Esophagus muscularis mucosa (tissue), 4 donors: ENCODE measurements around the gene SRD5A1.

Experiments used
- EP300 ChIP-seq: sonication (generic); formaldehyde crosslinking; IDR thresholded peaks from one replicate; pipeline ENCODE4 v1.6.1; 2017; ENCODE audit warnings: antibody characterized with exemption
- POLR2A ChIP-seq: fragments of 450-650 bp; IDR thresholded peaks from one replicate; pipeline ENCODE4 v1.6.1; 2017; ENCODE audit warnings: antibody characterized with exemption, moderate library complexity, mild to moderate bottlenecking, low read depth
- POLR2AphosphoS5 ChIP-seq, 2 donors: sonication (generic); formaldehyde crosslinking; IDR thresholded peaks; one replicate each; pipeline ENCODE4 v1.6.1; 2017; ENCODE audit warnings: antibody characterized with exemption in 2 of 2
- TF ChIP-seq, protein P1 (sequence below), 3 experiments: fragments of 200-600 bp in 2 of 3; fragments of 450-650 bp in 1 of 3; sonication (generic) in 2 of 3; IDR thresholded peaks; one replicate each; pipeline ENCODE4 v1.5.1; 2017 to 2019; ENCODE audit warnings: antibody characterized with exemption in 3 of 3, mild to moderate bottlenecking in 2 of 3, moderate library complexity in 1 of 3

DNA sequence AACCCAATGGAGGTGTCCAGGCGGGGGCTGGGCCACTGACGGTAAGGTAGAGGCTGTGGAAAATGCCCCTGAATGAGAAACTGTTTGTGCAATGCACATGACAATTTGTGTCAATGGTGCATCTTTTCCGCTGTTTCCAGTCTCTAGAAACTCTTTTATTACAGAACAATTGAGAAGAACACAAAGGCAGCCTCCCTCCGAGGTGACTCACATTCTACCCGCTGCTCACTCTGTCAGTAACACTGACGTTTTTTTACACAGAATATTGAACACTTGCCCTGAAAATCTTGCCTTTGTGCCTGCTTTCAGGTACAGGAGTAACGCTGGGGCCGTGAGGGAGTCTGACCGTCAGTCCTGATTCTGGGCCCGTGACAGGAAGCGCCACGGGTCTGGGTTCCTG is 68.3 kb downstream of the SRD5A1 start:
- TF ChIP-seq POLR2A (no peak), POLR2AphosphoS5 (IDR thresholded peaks at IDR 0.05) (no peak), EP300 (no peak)
- TF ChIP-seq, protein P1, sequence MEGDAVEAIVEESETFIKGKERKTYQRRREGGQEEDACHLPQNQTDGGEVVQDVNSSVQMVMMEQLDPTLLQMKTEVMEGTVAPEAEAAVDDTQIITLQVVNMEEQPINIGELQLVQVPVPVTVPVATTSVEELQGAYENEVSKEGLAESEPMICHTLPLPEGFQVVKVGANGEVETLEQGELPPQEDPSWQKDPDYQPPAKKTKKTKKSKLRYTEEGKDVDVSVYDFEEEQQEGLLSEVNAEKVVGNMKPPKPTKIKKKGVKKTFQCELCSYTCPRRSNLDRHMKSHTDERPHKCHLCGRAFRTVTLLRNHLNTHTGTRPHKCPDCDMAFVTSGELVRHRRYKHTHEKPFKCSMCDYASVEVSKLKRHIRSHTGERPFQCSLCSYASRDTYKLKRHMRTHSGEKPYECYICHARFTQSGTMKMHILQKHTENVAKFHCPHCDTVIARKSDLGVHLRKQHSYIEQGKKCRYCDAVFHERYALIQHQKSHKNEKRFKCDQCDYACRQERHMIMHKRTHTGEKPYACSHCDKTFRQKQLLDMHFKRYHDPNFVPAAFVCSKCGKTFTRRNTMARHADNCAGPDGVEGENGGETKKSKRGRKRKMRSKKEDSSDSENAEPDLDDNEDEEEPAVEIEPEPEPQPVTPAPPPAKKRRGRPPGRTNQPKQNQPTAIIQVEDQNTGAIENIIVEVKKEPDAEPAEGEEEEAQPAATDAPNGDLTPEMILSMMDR (IDR thresholded peaks at IDR 0.05): no peak
